Astrocyte (in vitro differentiated cells and primary cell): ENCODE data around the gene RPS6KA2. TPM values are rescaled to one million over a fixed set of nuclear protein-coding genes. Genes with fewer than 3 reads are reported as not detected.

Source experiments
- DNase-seq: peaks from one replicate; pipeline ENCODE4 v3.0.0-alpha.2; 2010; ENCODE audit warnings: low read depth
- FAIRE-seq: peaks from 2 replicates; lab custom pipeline; 2011; peaks lifted over from hg19 to GRCh38; lab: Jason Lieb, UNC
- H2AFZ ChIP-seq: 2 replicates; pipeline ENCODE4 v1.6.0; 2012; ENCODE audit warnings: low read depth, low read length, inconsistent platforms
- H3K27ac ChIP-seq: 2 replicates; pipeline ENCODE4 v1.5.1; 2011; ENCODE audit warnings: low read depth, low read length, inconsistent platforms
- H3K27me3 ChIP-seq: 2 replicates; pipeline ENCODE4 v1.6.0; 2011; ENCODE audit warnings: low read length, inconsistent platforms; ENCODE audit not compliant: insufficient read depth
- H3K36me3 ChIP-seq: 2 replicates; pipeline ENCODE4 v1.5.1; 2011; ENCODE audit warnings: low read length, inconsistent platforms; ENCODE audit not compliant: insufficient read depth
- H3K4me1 ChIP-seq: 2 replicates; pipeline ENCODE4 v1.5.1; 2011; ENCODE audit warnings: low read length, inconsistent platforms; ENCODE audit not compliant: insufficient read depth
- H3K4me2 ChIP-seq: 2 replicates; pipeline ENCODE4 v1.6.0; 2012; ENCODE audit warnings: low read length, inconsistent platforms
- H3K4me3 ChIP-seq: 2 replicates; pipeline ENCODE4 v1.5.1; 2011; ENCODE audit warnings: low read depth, mild to moderate bottlenecking, low read length, inconsistent platforms; ENCODE audit not compliant: insufficient read depth
- H3K79me2 ChIP-seq: 2 replicates; pipeline ENCODE4 v1.6.0; 2012; ENCODE audit warnings: mild to moderate bottlenecking, low read length, inconsistent platforms; ENCODE audit not compliant: insufficient read depth
- H3K9ac ChIP-seq: 2 replicates; pipeline ENCODE4 v1.6.0; 2012; ENCODE audit warnings: mild to moderate bottlenecking, low read length, inconsistent platforms
- H3K9me3 ChIP-seq: 2 replicates; pipeline ENCODE4 v1.5.1; 2012; ENCODE audit warnings: low read depth, mild to moderate bottlenecking, low read length, inconsistent platforms; ENCODE audit not compliant: insufficient read depth
- H4K20me1 ChIP-seq: 2 replicates; pipeline ENCODE4 v1.6.0; 2012; ENCODE audit warnings: low read length, inconsistent platforms; ENCODE audit not compliant: insufficient read depth
- H3K27ac Mint-ChIP-seq: one replicate; pipeline ENCODE4 v1.8.0; 2021; ENCODE audit warnings: mild to moderate bottlenecking, mixed read lengths; ENCODE audit not compliant: unreplicated experiment
- H3K27me3 Mint-ChIP-seq: one replicate; pipeline ENCODE4 v1.8.0; 2021; ENCODE audit warnings: low read depth, mixed read lengths; ENCODE audit not compliant: unreplicated experiment
- H3K36me3 Mint-ChIP-seq: one replicate; pipeline ENCODE4 v1.8.0; 2021; ENCODE audit warnings: low read depth, mixed read lengths; ENCODE audit not compliant: unreplicated experiment
- H3K4me1 Mint-ChIP-seq: one replicate; pipeline ENCODE4 v1.8.0; 2021; ENCODE audit warnings: low read depth, mixed read lengths; ENCODE audit not compliant: unreplicated experiment
- H3K4me3 Mint-ChIP-seq: one replicate; pipeline ENCODE4 v1.8.0; 2021; ENCODE audit warnings: mild to moderate bottlenecking, moderate library complexity, mixed read lengths; ENCODE audit not compliant: unreplicated experiment
- H3K9me3 Mint-ChIP-seq: one replicate; pipeline ENCODE4 v1.8.0; 2021; ENCODE audit warnings: mild to moderate bottlenecking, mixed read lengths; ENCODE audit not compliant: unreplicated experiment
- EZH2 ChIP-seq: IDR thresholded peaks from 2 replicates; pipeline ENCODE4 v1.6.1; 2012; ENCODE audit warnings: mild to moderate bottlenecking, low read length, inconsistent platforms; ENCODE audit not compliant: insufficient read depth
- total RNA-seq: library from RNA; stranded (reverse); gene quantifications from 2 replicates; pipeline ENCODE4 v1.2.1, GENCODE V29; 2021
- TF ChIP-seq, protein P1 (sequence below): IDR thresholded peaks from 2 replicates; pipeline ENCODE4 v1.5.1; 2011; ENCODE audit warnings: low read depth, mild to moderate bottlenecking, inconsistent platforms, low read length, moderate library complexity; ENCODE audit not compliant: insufficient read depth

Gene RPS6KA2
- total RNA-seq, 1 donor from 2014 or later, result 33.5 TPM

GRCh38 chr6:166619912-166620311, 7.1 kb downstream of the RPS6KA2 start:
- peak overlapping the region; percentile 85 for H3K9ac ChIP-seq
- Mint-ChIP-seq H3K36me3 (peaks cover 17% of the 10 kb centered on the region), H3K9me3 (peaks cover 3% of the 10 kb centered on the region), H3K4me3 (peak overlapping the region; percentile 24), H3K4me1 (peaks cover 63% of the 10 kb centered on the region), H3K27ac (peak overlapping the region; percentile 97), H3K27me3 (no peaks in the 10 kb centered on the region)
- H4K20me1 ChIP-seq, result no peaks in the 10 kb centered on the region
- no peaks in the 10 kb centered on the region for H3K9me3 ChIP-seq
- H3K4me2 ChIP-seq, result peak overlapping the region; percentile 79
- TF ChIP-seq EZH2, result no peak
- TF ChIP-seq, protein P1, sequence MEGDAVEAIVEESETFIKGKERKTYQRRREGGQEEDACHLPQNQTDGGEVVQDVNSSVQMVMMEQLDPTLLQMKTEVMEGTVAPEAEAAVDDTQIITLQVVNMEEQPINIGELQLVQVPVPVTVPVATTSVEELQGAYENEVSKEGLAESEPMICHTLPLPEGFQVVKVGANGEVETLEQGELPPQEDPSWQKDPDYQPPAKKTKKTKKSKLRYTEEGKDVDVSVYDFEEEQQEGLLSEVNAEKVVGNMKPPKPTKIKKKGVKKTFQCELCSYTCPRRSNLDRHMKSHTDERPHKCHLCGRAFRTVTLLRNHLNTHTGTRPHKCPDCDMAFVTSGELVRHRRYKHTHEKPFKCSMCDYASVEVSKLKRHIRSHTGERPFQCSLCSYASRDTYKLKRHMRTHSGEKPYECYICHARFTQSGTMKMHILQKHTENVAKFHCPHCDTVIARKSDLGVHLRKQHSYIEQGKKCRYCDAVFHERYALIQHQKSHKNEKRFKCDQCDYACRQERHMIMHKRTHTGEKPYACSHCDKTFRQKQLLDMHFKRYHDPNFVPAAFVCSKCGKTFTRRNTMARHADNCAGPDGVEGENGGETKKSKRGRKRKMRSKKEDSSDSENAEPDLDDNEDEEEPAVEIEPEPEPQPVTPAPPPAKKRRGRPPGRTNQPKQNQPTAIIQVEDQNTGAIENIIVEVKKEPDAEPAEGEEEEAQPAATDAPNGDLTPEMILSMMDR, result no peak
- peaks cover 64% of the 10 kb centered on the region for H3K4me1 ChIP-seq
- H3K4me3 ChIP-seq, result peak overlapping the region; percentile 20
- H3K36me3 ChIP-seq, result no peaks in the 10 kb centered on the region
- DNase-seq (peak; percentile 99), FAIRE-seq (peak; percentile 91)
- H3K27ac ChIP-seq, result peak overlapping the region; percentile 99
- H2AFZ ChIP-seq, result no peak overlapping the region
- H3K79me2 ChIP-seq, result peaks cover 72% of the 10 kb centered on the region
- no peaks in the 10 kb centered on the region for H3K27me3 ChIP-seq

GRCh38 chr6:166618866-166619761, 7.9 kb downstream of the RPS6KA2 start:
- TF ChIP-seq, protein P1, result no peak
- no peak for TF ChIP-seq EZH2
- H3K36me3 ChIP-seq, result no peaks in the 10 kb centered on the region
- peak overlapping the region; percentile 79 for H3K4me2 ChIP-seq
- peak overlapping the region; percentile 99 for H3K27ac ChIP-seq
- peaks cover 76% of the 10 kb centered on the region for H3K79me2 ChIP-seq
- peak overlapping the region; percentile 85 for H3K9ac ChIP-seq
- Mint-ChIP-seq H3K36me3 (peaks cover 17% of the 10 kb centered on the region), H3K27me3 (no peaks in the 10 kb centered on the region), H3K4me3 (peak overlapping the region; percentile 28), H3K27ac (peak overlapping the region; percentile 97), H3K4me1 (peaks cover 70% of the 10 kb centered on the region), H3K9me3 (peaks cover 3% of the 10 kb centered on the region)
- H3K4me3 ChIP-seq, result peak overlapping the region; percentile 6
- H3K9me3 ChIP-seq, result no peaks in the 10 kb centered on the region
- H4K20me1 ChIP-seq, result no peaks in the 10 kb centered on the region
- H3K4me1 ChIP-seq, result peaks cover 65% of the 10 kb centered on the region
- H3K27me3 ChIP-seq, result no peaks in the 10 kb centered on the region
- DNase-seq (peak; percentile 96), FAIRE-seq (peak; percentile 69)
- no peak overlapping the region for H2AFZ ChIP-seq

DNA sequence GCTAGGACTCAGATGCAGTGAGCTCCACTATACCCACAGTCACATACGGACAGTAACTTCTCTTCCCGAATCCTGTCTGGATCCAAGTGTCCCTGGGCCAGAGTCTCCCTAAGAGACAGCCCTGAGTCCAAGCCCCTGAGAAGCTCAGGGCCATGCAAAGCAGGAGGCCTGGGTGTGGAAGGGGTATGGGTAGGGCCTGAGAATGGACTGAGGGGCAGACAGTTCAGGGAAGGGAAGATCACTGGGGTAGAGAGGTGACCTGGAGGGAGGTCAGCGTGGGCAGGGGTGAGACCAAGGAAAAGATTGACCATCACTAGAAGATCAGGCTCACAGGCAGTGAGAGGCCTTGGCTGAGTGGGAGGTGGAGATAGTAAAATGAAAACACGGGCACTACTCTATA, 8.8 kb downstream of the RPS6KA2 start:
- H3K36me3 Mint-ChIP-seq, result peaks cover 20% of the 10 kb centered on the region
- Histone ChIP-seq H3K36me3 (no peaks in the 10 kb centered on the region), H3K9me3 (no peaks in the 10 kb centered on the region), H3K79me2 (peaks cover 76% of the 10 kb centered on the region), H3K27ac (peak overlapping the region; percentile 99), H2AFZ (no peak overlapping the region), H3K4me1 (peaks cover 61% of the 10 kb centered on the region), H3K4me2 (peak overlapping the region; percentile 79), H3K9ac (peak overlapping the region; percentile 85), H4K20me1 (no peaks in the 10 kb centered on the region), H3K4me3 (no peak overlapping the region), H3K27me3 (no peaks in the 10 kb centered on the region)
- peak overlapping the region; percentile 97 for H3K27ac Mint-ChIP-seq
- H3K4me1 Mint-ChIP-seq, result peaks cover 72% of the 10 kb centered on the region
- no peaks in the 10 kb centered on the region for H3K27me3 Mint-ChIP-seq
- no peak for FAIRE-seq
- TF ChIP-seq, protein P1, result no peak
- TF ChIP-seq EZH2, result no peak
- H3K4me3 Mint-ChIP-seq, result no peak overlapping the region
- no peak for DNase-seq
- peaks cover 3% of the 10 kb centered on the region for H3K9me3 Mint-ChIP-seq
